Measurements from ENCODE around the gene FAM156A.
"Not testable (repeated sequence)": the region's sequence is repeated elsewhere in the genome, so short reads cannot be mapped to it uniquely, and the experiment has no call there.

FAM156A gene

GRCh38 chrX:52990848-52991247, 32.5 kb upstream of the FAM156A start:
- H3K9me3 ChIP-seq (ENCODE audit: control insufficient read depth in 2 of 2, low read length in 2 of 2), result no peaks in the 10 kb centered on the region
- peaks cover 6 to 7% of the 10 kb centered on the region in 2 donors for H3K4me1 ChIP-seq (ENCODE audit: control insufficient read depth in 2 of 2, insufficient read depth in 2 of 2, low read length in 2 of 2)
- no peak overlapping the region for H3K27ac ChIP-seq (ENCODE audit: low read depth in 2 of 2, low read length in 2 of 2)
- H3K36me3 ChIP-seq (ENCODE audit: control insufficient read depth in 2 of 2, insufficient read depth in 2 of 2, low read length in 2 of 2), result no peaks in the 10 kb centered on the region
- H3K9ac ChIP-seq (ENCODE audit: low read depth in 1 of 2, low read length in 2 of 2), result no peak overlapping the region
- no peak overlapping the region for H3K4me3 ChIP-seq (ENCODE audit: low read length in 2 of 2)
- H3K27me3 ChIP-seq (ENCODE audit: control insufficient read depth in 2 of 2, insufficient read depth in 2 of 2, low read length in 2 of 2), result no peaks in the 10 kb centered on the region

GRCh38 chrX:52990011-52990631, 31.8 kb upstream of the FAM156A start:
- H3K4me3 ChIP-seq (ENCODE audit: low read length in 2 of 2); H3K27ac ChIP-seq (ENCODE audit: low read depth in 2 of 2, low read length in 2 of 2); H3K27me3 ChIP-seq (ENCODE audit: control insufficient read depth in 2 of 2, insufficient read depth in 2 of 2, low read length in 2 of 2); H3K4me1 ChIP-seq (ENCODE audit: control insufficient read depth in 2 of 2, insufficient read depth in 2 of 2, low read length in 2 of 2); H3K36me3 ChIP-seq (ENCODE audit: control insufficient read depth in 2 of 2, insufficient read depth in 2 of 2, low read length in 2 of 2); H3K9me3 ChIP-seq (ENCODE audit: control insufficient read depth in 2 of 2, low read length in 2 of 2); H3K9ac ChIP-seq (ENCODE audit: low read depth in 1 of 2, low read length in 2 of 2): not testable (repeated sequence)

- Histone ChIP-seq H3K9ac (ENCODE audit: low read depth in 1 of 2, low read length in 2 of 2) (no peak overlapping the region), H3K4me1 (ENCODE audit: control insufficient read depth in 2 of 2, insufficient read depth in 2 of 2, low read length in 2 of 2) (peaks cover 0 to 2% of the 10 kb centered on the region in 2 donors), H3K27ac (ENCODE audit: low read depth in 2 of 2, low read length in 2 of 2) (no peak overlapping the region), H3K4me3 (ENCODE audit: low read length in 2 of 2) (no peak overlapping the region), H3K27me3 (ENCODE audit: control insufficient read depth in 2 of 2, insufficient read depth in 2 of 2, low read length in 2 of 2) (no peaks in the 10 kb centered on the region), H3K36me3 (ENCODE audit: control insufficient read depth in 2 of 2, insufficient read depth in 2 of 2, low read length in 2 of 2) (no peaks in the 10 kb centered on the region), H3K9me3 (ENCODE audit: control insufficient read depth in 2 of 2, low read length in 2 of 2) (no peaks in the 10 kb centered on the region)
Observed at GRCh38 chrX:52988985-52989917, 30.9 kb upstream of the FAM156A start.

GRCh38 chrX:52983321-52984000, 25.1 kb upstream of the FAM156A start:
- no peaks in the 10 kb centered on the region for H3K4me1 ChIP-seq (ENCODE audit: control insufficient read depth in 2 of 2, insufficient read depth in 2 of 2, low read length in 2 of 2)
- peaks cover 4% of the 10 kb centered on the region in 2 donors for H3K27me3 ChIP-seq (ENCODE audit: control insufficient read depth in 2 of 2, insufficient read depth in 2 of 2, low read length in 2 of 2)
- H3K36me3 ChIP-seq (ENCODE audit: control insufficient read depth in 2 of 2, insufficient read depth in 2 of 2, low read length in 2 of 2), result no peaks in the 10 kb centered on the region
- H3K9ac ChIP-seq (ENCODE audit: low read depth in 1 of 2, low read length in 2 of 2), result no peak overlapping the region
- H3K4me3 ChIP-seq (ENCODE audit: low read length in 2 of 2), result no peak overlapping the region
- no peak overlapping the region for H3K27ac ChIP-seq (ENCODE audit: low read depth in 2 of 2, low read length in 2 of 2)
- H3K9me3 ChIP-seq (ENCODE audit: control insufficient read depth in 2 of 2, low read length in 2 of 2), result no peaks in the 10 kb centered on the region

GRCh38 chrX:52979993-52980392, 21.7 kb upstream of the FAM156A start:
- Histone ChIP-seq H3K9ac (ENCODE audit: low read depth in 1 of 2, low read length in 2 of 2) (no peak overlapping the region), H3K27me3 (ENCODE audit: control insufficient read depth in 2 of 2, insufficient read depth in 2 of 2, low read length in 2 of 2) (peaks cover 4% of the 10 kb centered on the region in 2 donors), H3K27ac (ENCODE audit: low read depth in 2 of 2, low read length in 2 of 2) (no peak overlapping the region), H3K4me3 (ENCODE audit: low read length in 2 of 2) (no peak overlapping the region), H3K36me3 (ENCODE audit: control insufficient read depth in 2 of 2, insufficient read depth in 2 of 2, low read length in 2 of 2) (no peaks in the 10 kb centered on the region), H3K9me3 (ENCODE audit: control insufficient read depth in 2 of 2, low read length in 2 of 2) (no peaks in the 10 kb centered on the region), H3K4me1 (ENCODE audit: control insufficient read depth in 2 of 2, insufficient read depth in 2 of 2, low read length in 2 of 2) (no peaks in the 10 kb centered on the region)

- H3K36me3 ChIP-seq (ENCODE audit: control insufficient read depth in 2 of 2, insufficient read depth in 2 of 2, low read length in 2 of 2), result no peaks in the 10 kb centered on the region
- no peaks in the 10 kb centered on the region for H3K4me1 ChIP-seq (ENCODE audit: control insufficient read depth in 2 of 2, insufficient read depth in 2 of 2, low read length in 2 of 2)
- no peak overlapping the region for H3K27ac ChIP-seq (ENCODE audit: low read depth in 2 of 2, low read length in 2 of 2)
- H3K9me3 ChIP-seq (ENCODE audit: control insufficient read depth in 2 of 2, low read length in 2 of 2), result no peaks in the 10 kb centered on the region
- no peak overlapping the region for H3K4me3 ChIP-seq (ENCODE audit: low read length in 2 of 2)
- no peak overlapping the region for H3K9ac ChIP-seq (ENCODE audit: low read depth in 1 of 2, low read length in 2 of 2)
- H3K27me3 ChIP-seq (ENCODE audit: control insufficient read depth in 2 of 2, insufficient read depth in 2 of 2, low read length in 2 of 2), result peaks cover 4% of the 10 kb centered on the region in 2 donors
Observed at GRCh38 chrX:52979568-52979967, 21.2 kb upstream of the FAM156A start.

GRCh38 chrX:52977953-52978352, 19.6 kb upstream of the FAM156A start:
- Histone ChIP-seq H3K36me3 (ENCODE audit: control insufficient read depth in 2 of 2, insufficient read depth in 2 of 2, low read length in 2 of 2) (no peaks in the 10 kb centered on the region), H3K27me3 (ENCODE audit: control insufficient read depth in 2 of 2, insufficient read depth in 2 of 2, low read length in 2 of 2) (peaks cover 4% of the 10 kb centered on the region in 2 donors), H3K4me3 (ENCODE audit: low read length in 2 of 2) (no peak overlapping the region)

GRCh38 chrX:52975576-52975975, 17.3 kb upstream of the FAM156A start:
- H3K9ac ChIP-seq (ENCODE audit: low read depth in 1 of 2, low read length in 2 of 2); H3K27me3 ChIP-seq (ENCODE audit: control insufficient read depth in 2 of 2, insufficient read depth in 2 of 2, low read length in 2 of 2); H3K27ac ChIP-seq (ENCODE audit: low read depth in 2 of 2, low read length in 2 of 2); H3K36me3 ChIP-seq (ENCODE audit: control insufficient read depth in 2 of 2, insufficient read depth in 2 of 2, low read length in 2 of 2); H3K4me1 ChIP-seq (ENCODE audit: control insufficient read depth in 2 of 2, insufficient read depth in 2 of 2, low read length in 2 of 2); H3K9me3 ChIP-seq (ENCODE audit: control insufficient read depth in 2 of 2, low read length in 2 of 2); H3K4me3 ChIP-seq (ENCODE audit: low read length in 2 of 2): not testable (repeated sequence)

More at GRCh38 chrX:52977953-52978352, 19.6 kb upstream of the FAM156A start:
- H3K27ac ChIP-seq (ENCODE audit: low read depth in 2 of 2, low read length in 2 of 2), result no peak overlapping the region
- no peak overlapping the region for H3K9ac ChIP-seq (ENCODE audit: low read depth in 1 of 2, low read length in 2 of 2)
- no peaks in the 10 kb centered on the region for H3K9me3 ChIP-seq (ENCODE audit: control insufficient read depth in 2 of 2, low read length in 2 of 2)
- H3K4me1 ChIP-seq (ENCODE audit: control insufficient read depth in 2 of 2, insufficient read depth in 2 of 2, low read length in 2 of 2), result no peaks in the 10 kb centered on the region

- not testable (repeated sequence) for H3K36me3 ChIP-seq (ENCODE audit: control insufficient read depth in 2 of 2, insufficient read depth in 2 of 2, low read length in 2 of 2); H3K4me1 ChIP-seq (ENCODE audit: control insufficient read depth in 2 of 2, insufficient read depth in 2 of 2, low read length in 2 of 2); H3K27me3 ChIP-seq (ENCODE audit: control insufficient read depth in 2 of 2, insufficient read depth in 2 of 2, low read length in 2 of 2); H3K4me3 ChIP-seq (ENCODE audit: low read length in 2 of 2); H3K9me3 ChIP-seq (ENCODE audit: control insufficient read depth in 2 of 2, low read length in 2 of 2); H3K9ac ChIP-seq (ENCODE audit: low read depth in 1 of 2, low read length in 2 of 2); H3K27ac ChIP-seq (ENCODE audit: low read depth in 2 of 2, low read length in 2 of 2)
Observed at GRCh38 chrX:52974336-52974992, 16.1 kb upstream of the FAM156A start.

- not testable (repeated sequence) for H3K36me3 ChIP-seq (ENCODE audit: control insufficient read depth in 2 of 2, insufficient read depth in 2 of 2, low read length in 2 of 2)
Observed at GRCh38 chrX:52967922-52968321, 9.6 kb upstream of the FAM156A start.

More at GRCh38 chrX:52967922-52968321, 9.6 kb upstream of the FAM156A start:
- not testable (repeated sequence) for H3K9me3 ChIP-seq (ENCODE audit: control insufficient read depth in 2 of 2, low read length in 2 of 2); H3K4me1 ChIP-seq (ENCODE audit: control insufficient read depth in 2 of 2, insufficient read depth in 2 of 2, low read length in 2 of 2); H3K9ac ChIP-seq (ENCODE audit: low read depth in 1 of 2, low read length in 2 of 2); H3K27me3 ChIP-seq (ENCODE audit: control insufficient read depth in 2 of 2, insufficient read depth in 2 of 2, low read length in 2 of 2); H3K27ac ChIP-seq (ENCODE audit: low read depth in 2 of 2, low read length in 2 of 2); H3K4me3 ChIP-seq (ENCODE audit: low read length in 2 of 2)

All from mucosa of rectum (tissue), 2 donors.